Measurements from ENCODE around the gene ELMOD3.
A peak's percentile ranks its signal among the peaks of the same experiment; 100 is the strongest.
"Not testable (repeated sequence)": the region's sequence is repeated elsewhere in the genome, so short reads cannot be mapped to it uniquely, and the experiment has no call there.

Gene ELMOD3

DNA sequence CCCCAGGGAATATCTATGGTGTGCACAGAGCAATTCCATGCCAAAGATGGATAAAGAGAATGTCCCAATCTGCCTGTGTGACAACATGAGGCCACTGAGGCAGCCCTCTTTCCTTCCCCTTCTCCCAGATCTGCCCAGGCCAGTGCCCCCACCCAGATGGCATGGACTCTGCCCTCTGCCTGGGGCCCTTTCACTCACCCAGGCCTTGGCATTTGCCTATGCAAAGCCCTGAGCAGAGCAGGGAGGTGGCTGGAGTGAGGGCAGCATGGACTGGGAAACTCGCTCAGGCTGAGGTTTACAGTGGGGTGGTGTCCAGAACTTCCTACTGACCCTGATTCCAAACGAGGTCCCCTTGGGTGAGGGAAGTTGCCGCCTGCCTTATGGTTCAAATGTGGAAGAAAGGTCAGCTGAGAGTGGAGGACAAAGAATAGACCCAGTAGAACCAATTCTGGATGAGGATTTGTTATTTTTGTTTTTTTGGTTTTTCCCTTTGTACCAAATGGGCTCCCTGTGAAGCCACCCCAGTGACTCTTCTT, 72.8 kb downstream of the ELMOD3 start:
- DNase-seq (ENCODE audit: low read depth): no peak

- no peak for DNase-seq (ENCODE audit: low read depth)
These were observed 73.8 kb downstream of the ELMOD3 start for GRCh38 chr2:85428343-85428881.

- no peak for DNase-seq (ENCODE audit: low read depth)
These were observed 74.8 kb downstream of the ELMOD3 start for GRCh38 chr2:85429213-85429923.

- no peak for DNase-seq (ENCODE audit: low read depth)
These were observed 75.3 kb downstream of the ELMOD3 start for GRCh38 chr2:85429924-85430289.

DNA sequence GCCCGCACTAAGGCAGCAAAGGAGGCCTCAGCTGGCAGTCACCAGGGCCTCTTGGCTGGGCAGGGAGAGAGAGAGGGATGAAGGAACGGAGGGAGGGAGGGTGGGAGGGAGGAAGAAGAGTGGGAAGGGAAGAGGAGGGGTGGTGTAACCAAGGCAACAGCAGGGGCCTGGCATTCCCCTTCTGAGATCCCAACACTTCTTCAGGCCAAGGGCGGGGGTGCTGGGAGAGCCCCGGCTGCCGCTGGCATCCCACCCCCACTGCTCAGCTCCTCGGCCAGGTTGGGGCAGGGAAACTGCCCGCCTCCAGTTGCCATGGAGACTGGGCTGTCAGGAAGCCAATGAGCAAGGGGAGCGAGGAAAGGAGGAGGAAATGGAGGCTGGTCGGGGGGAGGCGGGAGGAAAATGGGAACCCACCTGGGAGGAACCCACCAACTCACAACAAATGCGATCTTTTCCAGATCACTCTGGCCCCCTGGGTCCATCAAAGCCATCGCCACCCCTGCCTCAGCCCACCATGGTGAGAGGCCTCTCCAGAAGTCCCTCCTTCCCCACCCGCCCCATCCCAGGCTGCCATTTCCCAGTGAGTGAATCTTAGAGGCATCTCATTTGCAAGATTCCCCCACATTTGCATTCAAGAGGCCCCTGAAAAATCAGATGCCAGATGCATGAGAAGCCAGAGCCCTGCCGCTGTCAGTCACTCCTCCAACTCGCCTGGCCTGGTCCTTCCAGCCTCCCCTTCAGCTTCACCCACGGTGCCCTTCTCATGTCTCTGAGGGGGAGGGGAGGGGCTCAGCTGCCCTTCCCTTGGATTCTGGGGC, 76.4 kb downstream of the ELMOD3 start:
- DNase-seq (ENCODE audit: low read depth): no peak

GRCh38 chr2:85431570-85432205, 77.1 kb downstream of the ELMOD3 start:
- DNase-seq (ENCODE audit: low read depth): no peak

DNA sequence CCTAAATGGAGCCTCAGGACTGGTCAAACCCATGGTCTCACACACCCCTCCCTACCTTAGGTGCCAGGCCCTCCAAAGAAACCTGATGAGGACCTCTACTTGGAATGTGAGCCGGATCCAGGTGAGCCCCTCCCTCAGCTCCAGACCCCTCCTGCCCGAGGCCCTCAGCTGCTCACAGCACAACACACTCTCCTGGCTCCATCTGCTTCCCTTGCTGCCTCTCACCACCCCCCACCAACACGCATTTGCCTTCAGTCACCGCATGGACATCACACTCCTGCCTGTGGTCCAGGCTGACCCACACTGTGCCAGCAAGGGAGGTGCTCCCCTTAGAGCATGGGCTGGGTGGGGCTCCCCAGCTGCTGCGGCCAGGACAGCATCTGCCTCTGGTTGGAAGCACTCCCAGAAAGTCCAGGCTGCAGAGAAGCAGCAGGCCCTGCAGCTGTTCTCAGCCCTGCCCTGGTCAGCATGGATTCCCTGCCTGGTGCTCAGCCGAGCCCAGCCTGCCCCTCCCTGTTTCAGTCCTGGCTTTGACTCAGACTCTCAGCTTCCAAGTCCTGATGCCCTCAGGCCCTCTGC, 79.0 kb downstream of the ELMOD3 start:
- DNase-seq (ENCODE audit: low read depth): no peak

- no peak for DNase-seq (ENCODE audit: low read depth)
These were observed 80.1 kb downstream of the ELMOD3 start for GRCh38 chr2:85434696-85435095.

- no peak for DNase-seq (ENCODE audit: low read depth)
These were observed 80.8 kb downstream of the ELMOD3 start for GRCh38 chr2:85435220-85435958.

GRCh38 chr2:85435981-85436835, 81.6 kb downstream of the ELMOD3 start:
- no peak for DNase-seq (ENCODE audit: low read depth)

DNA sequence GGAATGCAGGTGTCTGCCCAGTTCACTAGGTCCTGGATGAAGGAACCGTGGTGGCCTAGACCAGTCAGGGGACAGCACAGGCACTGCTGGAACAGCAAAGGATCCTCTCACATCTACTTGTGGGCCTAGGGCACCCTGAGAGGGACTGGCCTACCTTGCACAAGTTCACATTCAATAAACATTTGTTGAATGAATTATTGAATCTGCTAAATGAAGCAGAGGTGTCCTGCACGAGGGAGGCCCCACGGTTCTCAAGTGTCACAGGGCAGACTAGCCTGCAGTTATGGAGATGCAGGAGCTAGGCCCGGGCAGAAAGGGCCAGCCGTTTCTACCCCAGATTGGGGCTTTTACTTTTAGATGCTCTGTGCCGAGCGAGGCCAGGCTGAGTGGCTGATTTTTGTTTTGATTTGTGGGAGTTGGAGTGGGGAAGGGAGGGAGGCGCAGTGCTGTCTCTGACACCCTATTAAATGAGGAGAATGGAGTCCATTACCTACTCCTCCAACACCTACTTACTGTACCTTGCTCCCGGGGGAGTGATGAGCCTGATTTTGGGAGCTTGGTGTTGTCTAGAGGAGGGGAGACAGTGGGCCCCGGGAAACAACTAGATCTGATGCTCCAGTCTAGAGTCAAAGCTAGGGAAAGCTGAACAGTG, 82.4 kb downstream of the ELMOD3 start:
- no peak for DNase-seq (ENCODE audit: low read depth)

DNA sequence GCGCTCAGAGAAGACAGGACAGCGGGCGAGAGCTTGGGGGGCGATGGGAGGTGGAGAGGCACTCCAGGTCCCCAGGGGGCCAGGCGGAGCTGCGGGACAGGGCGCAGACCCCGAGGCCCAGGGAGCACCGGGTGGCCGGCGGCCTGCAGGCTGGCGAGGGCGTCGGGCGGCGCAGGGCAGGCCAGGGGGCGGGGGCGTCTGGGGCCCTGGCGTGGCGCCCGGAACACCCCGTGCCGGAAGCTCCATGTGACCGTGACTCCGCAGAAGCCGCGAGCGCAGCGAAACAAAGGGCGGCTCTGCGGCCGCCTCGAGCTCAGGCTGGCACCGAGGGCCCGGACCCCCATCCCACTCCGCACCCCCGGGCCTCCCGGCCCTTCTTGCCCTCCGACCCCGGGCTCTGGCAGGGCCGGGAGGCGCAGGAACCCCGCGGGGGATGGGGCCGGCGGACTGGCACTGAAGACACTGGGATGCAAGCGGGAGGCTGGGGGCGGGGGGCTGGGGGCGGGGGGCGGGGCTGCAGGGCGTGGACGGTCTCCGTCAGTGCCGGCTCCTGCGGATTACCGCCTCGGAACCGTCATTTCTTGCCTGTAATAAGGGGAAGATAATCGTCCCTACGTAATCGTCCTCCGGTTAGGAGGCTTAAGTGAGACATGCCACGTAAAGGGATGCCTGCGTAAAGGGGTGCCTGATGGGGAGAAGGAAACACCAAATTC, 83.1 kb downstream of the ELMOD3 start:
- peak; percentile 69 for DNase-seq (ENCODE audit: low read depth)

DNA sequence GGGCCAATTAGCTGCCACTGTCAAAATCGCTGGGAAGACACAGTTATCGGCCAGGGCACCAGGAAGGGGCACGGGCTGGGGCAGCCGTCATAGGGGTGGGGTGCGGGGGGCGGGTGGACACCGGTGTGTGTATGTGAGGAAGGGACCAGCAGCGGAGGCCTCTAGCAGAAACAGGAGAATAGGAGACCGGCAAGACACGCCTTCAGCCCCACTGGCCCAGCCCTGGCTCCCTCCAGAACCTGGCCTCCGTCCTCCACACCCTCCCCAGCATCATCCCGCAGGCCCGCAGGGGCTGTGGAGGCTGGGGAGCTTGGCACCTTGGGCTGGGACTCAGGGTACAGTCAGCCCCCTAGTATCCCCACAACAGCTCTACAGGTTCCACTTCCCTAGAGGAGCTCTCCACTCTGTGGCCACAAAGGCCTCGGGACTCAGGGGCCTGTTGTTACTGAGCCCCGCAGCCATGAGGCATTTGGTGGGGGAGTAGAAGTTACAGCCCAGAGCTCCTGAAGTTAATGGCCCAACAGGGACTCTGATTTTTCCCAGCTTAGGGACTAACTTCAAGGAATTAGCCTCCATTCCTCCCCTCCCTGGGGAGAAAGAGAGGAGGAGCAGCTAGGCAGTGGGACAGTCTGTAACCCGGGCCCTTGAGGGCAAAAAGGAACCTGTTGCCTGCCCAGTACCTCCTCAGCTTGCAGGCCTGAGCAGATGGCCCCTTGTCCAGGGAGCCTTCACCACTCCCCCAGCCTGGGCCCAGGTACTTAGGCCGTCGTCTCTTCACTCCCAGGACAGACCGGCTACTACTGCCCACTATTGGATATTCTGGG, 83.8 kb downstream of the ELMOD3 start:
- DNase-seq (ENCODE audit: low read depth): no peak

- no peak for DNase-seq (ENCODE audit: low read depth)
These were observed 84.5 kb downstream of the ELMOD3 start for GRCh38 chr2:85439025-85439472.

- not testable (repeated sequence) for DNase-seq (ENCODE audit: low read depth)
These were observed 85.0 kb downstream of the ELMOD3 start for GRCh38 chr2:85439569-85439968.

- DNase-seq (ENCODE audit: low read depth): no peak
These were observed 85.4 kb downstream of the ELMOD3 start for GRCh38 chr2:85439986-85440385.

- no peak for DNase-seq (ENCODE audit: low read depth)
These were observed 86.2 kb downstream of the ELMOD3 start for GRCh38 chr2:85440729-85441128.

Data from T-helper 22 cell (primary cell).